HepG2 (cell line): ENCODE data around the gene CEP250. TPM values are rescaled to one million over a fixed set of nuclear protein-coding genes. Genes with fewer than 3 reads are reported as not detected.

ENCODE experiments used
- KMT2A ChIP-seq: sonication (generic); formaldehyde crosslinking; IDR thresholded peaks from 2 replicates; pipeline ENCODE4 v1.4.0; 2020; ENCODE audit warnings: missing genetic modification reagents
- NCOR1 ChIP-seq: fragments of 200-600 bp; sonication (generic); IDR thresholded peaks from 2 replicates; pipeline ENCODE4 v1.7.0; 2017; ENCODE audit warnings: antibody characterized with exemption, low read length, borderline replicate concordance
- NPAS2 ChIP-seq: sonication (generic); formaldehyde crosslinking; IDR thresholded peaks from 2 replicates; pipeline ENCODE4 v1.8.0; 2022; ENCODE audit warnings: mild to moderate bottlenecking, missing genetic modification reagents, borderline replicate concordance
- RAD51 ChIP-seq: fragments of 450-650 bp; IDR thresholded peaks from 2 replicates; pipeline ENCODE4 v1.6.1; 2016; ENCODE audit warnings: borderline replicate concordance
- TCF7L2 ChIP-seq: IDR thresholded peaks from 2 replicates; pipeline ENCODE4 v1.6.1; 2011; ENCODE audit warnings: mild to moderate bottlenecking, low read depth, low read length, moderate library complexity
- ZFX ChIP-seq: sonication (generic); formaldehyde crosslinking; IDR thresholded peaks from 2 replicates; pipeline ENCODE4 v1.4.0; 2020; ENCODE audit warnings: mild to moderate bottlenecking, low read depth, missing genetic modification reagents, moderate library complexity
- ZIK1 ChIP-seq: sonication (generic); formaldehyde crosslinking; IDR thresholded peaks from 2 replicates; pipeline ENCODE4 v1.5.0; 2020; ENCODE audit warnings: mild to moderate bottlenecking, low read depth, missing genetic modification reagents, borderline replicate concordance
- ZNF891 ChIP-seq: sonication (generic); formaldehyde crosslinking; IDR thresholded peaks from 2 replicates; pipeline ENCODE4 v1.5.0; 2020; ENCODE audit warnings: mild to moderate bottlenecking, missing genetic modification reagents
- polyA plus RNA-seq, 8 experiments: library from polyadenylated mRNA; depleted of rRNA in 3 of 8; stranded (reverse) in 7 of 8; unstranded in 1 of 8; fragments of >200 nt; fragmentation: Illumina TruSeq in 4 of 8; extraction: Trizol in 4 of 8; gene quantifications; 2 replicates each; pipeline versions ENCODE4 v1.2.1 to v1.2.3, GENCODE V29; 2011 to 2016; ENCODE audit warnings: low read depth in 4 of 8, missing spikeins in 1 of 8, mixed read lengths in 1 of 8; ENCODE audit not compliant: insufficient read depth in 1 of 8
- total RNA-seq, 5 experiments: library from RNA; depleted of rRNA; stranded (reverse); fragments of >200 nt; fragmentation: Illumina TruSeq; extraction: Trizol; gene quantifications; 2 replicates each; pipeline ENCODE4 v1.2.3, GENCODE V29; 2016; ENCODE audit warnings: low read depth in 1 of 5
- TF ChIP-seq, protein P1 (sequence below): sonication (generic); formaldehyde crosslinking; IDR thresholded peaks from 2 replicates; pipeline ENCODE4 v1.5.1; 2020; ENCODE audit warnings: mild to moderate bottlenecking, missing genetic modification reagents
- TF ChIP-seq, protein P2 (sequence below): IDR thresholded peaks from 2 replicates; pipeline ENCODE4 v1.6.1; 2016; ENCODE audit warnings: low read depth, control low read depth
- TF ChIP-seq, protein P3 (sequence below): sonication (generic); formaldehyde crosslinking; IDR thresholded peaks from 2 replicates; pipeline ENCODE4 v1.4.0; 2020; ENCODE audit warnings: missing genetic modification reagents, borderline replicate concordance
- TF ChIP-seq, protein P4 (sequence below): sonication (generic); formaldehyde crosslinking; IDR thresholded peaks from 2 replicates; pipeline ENCODE4 v1.8.1; 2023; ENCODE audit warnings: mild to moderate bottlenecking, moderate library complexity, missing genetic modification reagents
- TF ChIP-seq, protein P5 (sequence below): sonication (generic); formaldehyde crosslinking; IDR thresholded peaks from 2 replicates; pipeline ENCODE4 v1.4.0; 2020; ENCODE audit warnings: mild to moderate bottlenecking, missing genetic modification reagents

The CEP250 gene
- total and polyA plus RNA-seq, 2 of the 13 experiments (the other 11 are each of a cell fraction or from before 2014, with no cell fraction given), result 28.8 to 55.3 TPM

DNA sequence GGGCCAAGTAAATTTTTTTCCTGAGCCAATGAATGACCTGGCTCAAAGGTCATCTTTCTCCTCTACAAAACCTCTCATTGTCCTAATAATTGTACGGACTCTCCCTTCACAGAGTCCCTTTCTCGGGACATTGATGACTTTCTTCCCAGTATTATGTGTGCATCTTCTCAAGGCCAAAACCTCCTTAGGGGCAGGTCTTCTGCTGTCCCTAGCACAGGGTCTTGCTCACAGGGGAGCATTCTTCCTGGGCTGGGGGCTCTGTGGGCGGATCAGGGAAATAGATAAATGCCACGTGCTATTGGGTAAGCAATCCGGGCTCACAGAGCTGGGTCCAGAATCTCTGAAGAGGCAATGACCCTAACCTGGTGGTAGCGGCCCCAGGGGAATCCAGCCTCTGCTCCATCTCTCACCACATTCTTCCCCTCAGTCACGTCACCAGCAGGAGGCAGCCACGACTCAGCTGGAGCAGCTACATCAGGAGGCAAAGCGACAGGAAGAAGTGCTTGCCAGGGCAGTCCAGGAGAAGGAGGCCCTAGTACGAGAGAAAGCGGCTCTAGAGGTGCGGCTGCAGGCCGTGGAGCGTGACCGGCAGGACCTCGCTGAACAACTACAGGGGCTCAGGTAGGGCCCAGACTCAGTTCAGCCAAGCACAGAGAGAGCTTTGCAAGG lies 23.5 kb downstream of the CEP250 start (continued):
- TF ChIP-seq, protein P1, sequence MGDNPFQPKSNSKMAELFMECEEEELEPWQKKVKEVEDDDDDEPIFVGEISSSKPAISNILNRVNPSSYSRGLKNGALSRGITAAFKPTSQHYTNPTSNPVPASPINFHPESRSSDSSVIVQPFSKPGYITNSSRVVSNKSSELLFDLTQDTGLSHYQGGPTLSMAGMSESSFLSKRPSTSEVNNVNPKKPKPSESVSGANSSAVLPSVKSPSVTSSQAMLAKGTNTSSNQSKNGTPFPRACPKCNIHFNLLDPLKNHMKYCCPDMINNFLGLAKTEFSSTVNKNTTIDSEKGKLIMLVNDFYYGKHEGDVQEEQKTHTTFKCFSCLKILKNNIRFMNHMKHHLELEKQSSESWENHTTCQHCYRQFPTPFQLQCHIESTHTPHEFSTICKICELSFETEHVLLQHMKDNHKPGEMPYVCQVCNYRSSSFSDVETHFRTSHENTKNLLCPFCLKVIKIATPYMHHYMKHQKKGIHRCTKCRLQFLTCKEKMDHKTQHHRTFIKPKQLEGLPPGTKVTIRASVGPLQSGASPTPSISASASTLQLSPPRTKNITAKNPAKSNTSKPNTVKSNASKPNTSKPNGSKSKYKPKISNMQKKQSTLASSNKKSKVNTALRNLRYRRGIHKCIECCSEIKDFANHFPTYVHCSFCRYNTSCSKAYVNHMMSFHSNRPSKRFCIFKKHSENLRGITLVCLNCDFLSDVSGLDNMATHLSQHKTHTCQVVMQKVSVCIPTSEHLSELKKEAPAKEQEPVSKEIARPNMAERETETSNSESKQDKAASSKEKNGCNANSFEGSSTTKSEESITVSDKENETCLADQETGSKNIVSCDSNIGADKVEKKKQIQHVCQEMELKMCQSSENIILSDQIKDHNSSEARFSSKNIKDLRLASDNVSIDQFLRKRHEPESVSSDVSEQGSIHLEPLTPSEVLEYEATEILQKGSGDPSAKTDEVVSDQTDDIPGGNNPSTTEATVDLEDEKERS (CRISPR knock-in tag), result no peak
- TF ChIP-seq RAD51 (no peak), KMT2A (CRISPR knock-in tag) (peak; percentile 67; the same call in 1 of the 2 replicates), NPAS2 (CRISPR knock-in tag) (no peak), TCF7L2 (no peak), NCOR1 (peak; percentile 64; the same call in 1 of the 2 replicates), ZFX (CRISPR knock-in tag) (no peak), ZIK1 (CRISPR knock-in tag) (no peak), ZNF891 (CRISPR knock-in tag) (peak; percentile 84)
- TF ChIP-seq, protein P2, sequence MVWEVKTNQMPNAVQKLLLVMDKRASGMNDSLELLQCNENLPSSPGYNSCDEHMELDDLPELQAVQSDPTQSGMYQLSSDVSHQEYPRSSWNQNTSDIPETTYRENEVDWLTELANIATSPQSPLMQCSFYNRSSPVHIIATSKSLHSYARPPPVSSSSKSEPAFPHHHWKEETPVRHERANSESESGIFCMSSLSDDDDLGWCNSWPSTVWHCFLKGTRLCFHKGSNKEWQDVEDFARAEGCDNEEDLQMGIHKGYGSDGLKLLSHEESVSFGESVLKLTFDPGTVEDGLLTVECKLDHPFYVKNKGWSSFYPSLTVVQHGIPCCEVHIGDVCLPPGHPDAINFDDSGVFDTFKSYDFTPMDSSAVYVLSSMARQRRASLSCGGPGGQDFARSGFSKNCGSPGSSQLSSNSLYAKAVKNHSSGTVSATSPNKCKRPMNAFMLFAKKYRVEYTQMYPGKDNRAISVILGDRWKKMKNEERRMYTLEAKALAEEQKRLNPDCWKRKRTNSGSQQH (CRISPR knock-in tag), result no peak
- TF ChIP-seq, protein P3, sequence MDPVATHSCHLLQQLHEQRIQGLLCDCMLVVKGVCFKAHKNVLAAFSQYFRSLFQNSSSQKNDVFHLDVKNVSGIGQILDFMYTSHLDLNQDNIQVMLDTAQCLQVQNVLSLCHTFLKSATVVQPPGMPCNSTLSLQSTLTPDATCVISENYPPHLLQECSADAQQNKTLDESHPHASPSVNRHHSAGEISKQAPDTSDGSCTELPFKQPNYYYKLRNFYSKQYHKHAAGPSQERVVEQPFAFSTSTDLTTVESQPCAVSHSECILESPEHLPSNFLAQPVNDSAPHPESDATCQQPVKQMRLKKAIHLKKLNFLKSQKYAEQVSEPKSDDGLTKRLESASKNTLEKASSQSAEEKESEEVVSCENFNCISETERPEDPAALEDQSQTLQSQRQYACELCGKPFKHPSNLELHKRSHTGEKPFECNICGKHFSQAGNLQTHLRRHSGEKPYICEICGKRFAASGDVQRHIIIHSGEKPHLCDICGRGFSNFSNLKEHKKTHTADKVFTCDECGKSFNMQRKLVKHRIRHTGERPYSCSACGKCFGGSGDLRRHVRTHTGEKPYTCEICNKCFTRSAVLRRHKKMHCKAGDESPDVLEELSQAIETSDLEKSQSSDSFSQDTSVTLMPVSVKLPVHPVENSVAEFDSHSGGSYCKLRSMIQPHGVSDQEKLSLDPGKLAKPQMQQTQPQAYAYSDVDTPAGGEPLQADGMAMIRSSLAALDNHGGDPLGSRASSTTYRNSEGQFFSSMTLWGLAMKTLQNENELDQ, result no peak
- TF ChIP-seq, protein P4, sequence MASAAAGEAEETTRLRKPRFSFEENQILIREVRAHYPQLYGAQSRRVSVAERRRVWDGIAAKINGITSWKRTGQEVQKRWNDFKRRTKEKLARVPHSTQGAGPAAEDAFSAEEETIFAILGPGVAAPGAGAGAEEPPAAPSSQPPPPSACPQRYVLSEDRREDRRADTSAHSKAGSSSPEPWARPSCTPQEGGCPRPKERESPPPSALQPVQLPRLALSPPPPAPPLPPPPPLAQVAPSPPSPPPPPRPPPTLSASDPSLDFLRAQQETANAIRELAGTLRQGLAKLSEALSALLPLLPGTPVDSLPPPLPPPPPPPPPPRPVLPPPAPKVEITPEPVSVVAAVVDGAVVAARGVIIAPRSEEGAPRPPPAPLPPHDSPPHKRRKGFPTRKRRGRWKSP (CRISPR knock-in tag), result 0 out of 2 replicates have a peak, but pooled peaks have one; percentile 44
- TF ChIP-seq, protein P5, sequence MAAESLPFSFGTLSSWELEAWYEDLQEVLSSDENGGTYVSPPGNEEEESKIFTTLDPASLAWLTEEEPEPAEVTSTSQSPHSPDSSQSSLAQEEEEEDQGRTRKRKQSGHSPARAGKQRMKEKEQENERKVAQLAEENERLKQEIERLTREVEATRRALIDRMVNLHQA (CRISPR knock-in tag), result no peak
